Progenitor cell of endocrine pancreas (in vitro differentiated cells): ENCODE measurements around the gene CCDC148. TPM values are rescaled to one million over a fixed set of nuclear protein-coding genes. Genes with fewer than 3 reads are reported as not detected.

ENCODE experiments used
- DNase-seq: peaks from one replicate; pipeline ENCODE4 v3.0.0; 2021; ENCODE audit warnings: low spot score; ENCODE audit not compliant: unreplicated experiment
- H3K27ac Mint-ChIP-seq: 2 replicates; pipeline ENCODE4 v1.8.0; 2021; ENCODE audit warnings: mild to moderate bottlenecking, moderate library complexity, mixed read lengths
- H3K27me3 Mint-ChIP-seq: 2 replicates; pipeline ENCODE4 v1.8.0; 2021; ENCODE audit warnings: mixed read lengths
- H3K36me3 Mint-ChIP-seq: 2 replicates; pipeline ENCODE4 v1.8.0; 2022; ENCODE audit warnings: mixed read lengths; ENCODE audit not compliant: insufficient read depth
- H3K4me1 Mint-ChIP-seq: 2 replicates; pipeline ENCODE4 v1.8.0; 2021; ENCODE audit warnings: low read depth, mixed read lengths
- H3K4me3 Mint-ChIP-seq: 2 replicates; pipeline ENCODE4 v1.8.0; 2021; ENCODE audit warnings: low read depth, mild to moderate bottlenecking, moderate library complexity, mixed read lengths
- H3K9me3 Mint-ChIP-seq: 2 replicates; pipeline ENCODE4 v1.8.0; 2021; ENCODE audit warnings: low read depth, mixed read lengths
- CTCF ChIP-seq: fragments of 200-600 bp; sonication (generic); IDR thresholded peaks from one replicate; pipeline ENCODE4 v1.5.0; 2021; ENCODE audit warnings: antibody characterized with exemption, mild to moderate bottlenecking; ENCODE audit not compliant: unreplicated experiment
- total RNA-seq: library from RNA; stranded (reverse); gene quantifications from 2 replicates; pipeline ENCODE4 v1.2.1, GENCODE V29; 2021

CCDC148 gene
- total RNA-seq, 1 donor from 2014 or later = 3.9 TPM

GRCh38 chr2:158412206-158412605 is 44.3 kb downstream of the CCDC148 start:
- H3K4me1 Mint-ChIP-seq = peaks cover 2% of the 10 kb centered on the region
- TF ChIP-seq CTCF = no peak
- no peak overlapping the region for H3K27ac Mint-ChIP-seq
- H3K9me3 Mint-ChIP-seq = peaks cover 28% of the 10 kb centered on the region
- peaks cover 2% of the 10 kb centered on the region for H3K36me3 Mint-ChIP-seq
- no peak for DNase-seq
- H3K27me3 Mint-ChIP-seq = no peaks in the 10 kb centered on the region
- no peak overlapping the region for H3K4me3 Mint-ChIP-seq

DNA sequence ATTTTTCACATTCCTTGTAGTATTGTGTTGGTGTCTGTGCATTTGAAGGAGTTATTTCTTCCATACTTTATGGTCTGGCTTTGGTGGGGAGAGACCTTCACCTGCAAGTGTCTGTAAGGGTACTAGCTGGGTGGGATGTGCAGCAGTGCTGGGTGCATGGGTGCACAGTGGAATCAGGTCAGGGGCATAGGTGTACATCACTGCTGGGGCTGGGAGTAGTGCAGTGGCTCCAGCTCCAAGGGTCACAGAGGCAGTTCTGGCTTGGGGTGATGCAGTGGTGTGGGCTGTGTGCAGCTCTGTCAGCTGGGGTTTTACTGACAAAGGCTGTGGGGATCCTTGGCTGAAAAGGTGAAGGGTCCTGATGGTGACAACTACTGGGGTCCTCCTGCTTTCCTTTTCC is 44.8 kb downstream of the CCDC148 start:
- no peak overlapping the region for H3K4me3 Mint-ChIP-seq
- H3K36me3 Mint-ChIP-seq = peaks cover 2% of the 10 kb centered on the region
- no peak overlapping the region for H3K27ac Mint-ChIP-seq
- H3K9me3 Mint-ChIP-seq = peaks cover 26% of the 10 kb centered on the region
- DNase-seq = no peak
- no peak for TF ChIP-seq CTCF
- peaks cover 2% of the 10 kb centered on the region for H3K4me1 Mint-ChIP-seq
- no peaks in the 10 kb centered on the region for H3K27me3 Mint-ChIP-seq

GRCh38 chr2:158410132-158410531 is 46.4 kb downstream of the CCDC148 start:
- TF ChIP-seq CTCF = no peak
- Mint-ChIP-seq H3K27ac (no peak overlapping the region), H3K27me3 (no peaks in the 10 kb centered on the region), H3K36me3 (no peaks in the 10 kb centered on the region), H3K9me3 (peaks cover 16% of the 10 kb centered on the region), H3K4me3 (no peak overlapping the region), H3K4me1 (no peaks in the 10 kb centered on the region)
- no peak for DNase-seq

DNA sequence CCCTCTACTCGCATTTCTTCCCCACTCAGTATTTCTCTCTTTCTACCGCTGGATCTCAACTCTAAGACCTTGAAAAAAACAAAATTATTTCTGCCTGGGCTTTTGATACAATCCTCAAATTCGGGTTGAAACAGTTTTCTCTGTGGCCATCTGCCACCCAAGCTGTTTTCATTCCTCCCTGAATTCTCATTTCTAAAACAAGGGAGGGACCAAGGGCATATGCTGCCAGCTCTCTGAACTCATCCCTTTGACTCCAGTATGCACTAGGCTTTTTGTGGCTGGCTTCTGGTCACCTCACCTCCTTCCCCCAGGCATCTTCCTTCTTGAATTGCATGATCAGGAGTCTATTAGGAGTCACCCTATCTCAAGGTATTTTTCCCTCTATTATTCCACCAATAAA is 49.5 kb downstream of the CCDC148 start:
- Mint-ChIP-seq H3K36me3 (no peaks in the 10 kb centered on the region), H3K27me3 (no peaks in the 10 kb centered on the region), H3K27ac (no peak overlapping the region), H3K4me1 (no peaks in the 10 kb centered on the region), H3K4me3 (no peak overlapping the region), H3K9me3 (peaks cover 16% of the 10 kb centered on the region)
- DNase-seq = no peak
- TF ChIP-seq CTCF = no peak

- DNase-seq = no peak
- no peaks in the 10 kb centered on the region for H3K4me1 Mint-ChIP-seq
- peaks cover 7% of the 10 kb centered on the region for H3K9me3 Mint-ChIP-seq
- no peaks in the 10 kb centered on the region for H3K27me3 Mint-ChIP-seq
- no peaks in the 10 kb centered on the region for H3K36me3 Mint-ChIP-seq
- TF ChIP-seq CTCF = no peak
- H3K27ac Mint-ChIP-seq = no peak overlapping the region
- H3K4me3 Mint-ChIP-seq = no peak overlapping the region
Observed at GRCh38 chr2:158405341-158405740, 51.2 kb downstream of the CCDC148 start.

DNA sequence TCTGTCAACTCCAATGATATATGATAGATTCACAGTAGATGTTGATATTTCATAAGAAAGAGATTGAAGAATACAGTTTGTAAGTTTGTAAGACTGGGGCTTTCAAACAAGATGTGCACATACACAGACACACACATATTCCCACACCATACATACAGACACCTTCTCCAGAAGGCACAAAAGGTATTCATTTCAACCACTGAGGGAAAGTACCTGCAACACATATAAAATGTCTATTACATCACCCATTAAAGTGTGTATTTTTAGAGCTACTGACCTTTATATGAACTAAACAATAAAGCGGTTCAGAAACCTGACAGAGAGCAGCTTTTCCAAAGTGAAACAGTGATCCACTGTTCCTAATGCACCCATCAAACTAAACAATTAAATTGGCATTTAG is 53.3 kb downstream of the CCDC148 start:
- Mint-ChIP-seq H3K27ac (no peak overlapping the region), H3K9me3 (peaks cover 5% of the 10 kb centered on the region), H3K36me3 (peaks cover 2% of the 10 kb centered on the region), H3K4me1 (no peaks in the 10 kb centered on the region), H3K4me3 (no peak overlapping the region), H3K27me3 (no peaks in the 10 kb centered on the region)
- DNase-seq = no peak
- TF ChIP-seq CTCF = no peak
